Fibroblast of lung (primary cell): ENCODE results near the gene HACD2. TPM values are rescaled to one million over a fixed set of nuclear protein-coding genes. Genes with fewer than 3 reads are reported as not detected.

Source experiments
- DNase-seq, 2 donors: peaks; one replicate each; pipeline versions ENCODE4 v3.0.0 to v3.0.0-alpha.2; 2010; ENCODE audit warnings: low read depth in 2 of 2
- H2AFZ ChIP-seq: 2 replicates; pipeline ENCODE4 v1.5.1; 2012; ENCODE audit warnings: low read length, control low read depth, inconsistent platforms
- H3K27ac ChIP-seq: 2 replicates; pipeline ENCODE4 v1.5.1; 2011; ENCODE audit warnings: low read length, control low read depth; ENCODE audit not compliant: insufficient read depth
- H3K27me3 ChIP-seq: 2 replicates; pipeline ENCODE4 v1.5.1; 2011; ENCODE audit warnings: mild to moderate bottlenecking, low read length; ENCODE audit not compliant: control insufficient read depth, insufficient read depth
- H3K36me3 ChIP-seq: 2 replicates; pipeline ENCODE4 v1.5.1; 2011; ENCODE audit warnings: low read length; ENCODE audit not compliant: control insufficient read depth, insufficient read depth
- H3K4me1 ChIP-seq: 2 replicates; pipeline ENCODE4 v1.5.1; 2011; ENCODE audit warnings: low read length; ENCODE audit not compliant: control insufficient read depth, insufficient read depth; ENCODE audit errors: extremely low read depth
- H3K4me2 ChIP-seq: 2 replicates; pipeline ENCODE4 v1.5.1; 2011; ENCODE audit warnings: low read length, control low read depth; ENCODE audit not compliant: insufficient read depth; ENCODE audit errors: extremely low read depth
- H3K4me3 ChIP-seq, 4 experiments: fragments of 200-600 bp in 1 of 4; sonication (generic) in 1 of 4; replicated peaks in 1 of 4; 2 replicates each; pipeline ENCODE4 v1.5.1; 2011 to 2016; ENCODE audit warnings: low read length in 4 of 4, low read depth in 3 of 4, mild to moderate bottlenecking in 3 of 4, control low read depth in 2 of 4, inconsistent platforms in 1 of 4, mixed read lengths in 1 of 4; ENCODE audit not compliant: insufficient read depth in 1 of 4; ENCODE audit errors: control extremely low read depth in 1 of 4
- H3K79me2 ChIP-seq: 2 replicates; pipeline ENCODE4 v1.5.1; 2012; ENCODE audit warnings: mild to moderate bottlenecking, low read length, inconsistent platforms; ENCODE audit not compliant: control insufficient read depth, insufficient read depth
- H3K9ac ChIP-seq: 2 replicates; pipeline ENCODE4 v1.5.1; 2011; ENCODE audit warnings: mild to moderate bottlenecking, low read length, control low read depth; ENCODE audit not compliant: insufficient read depth
- H3K9me3 ChIP-seq: 2 replicates; pipeline ENCODE4 v1.5.1; 2012; ENCODE audit warnings: low read depth, low read length; ENCODE audit not compliant: control insufficient read depth, insufficient read depth
- H4K20me1 ChIP-seq: 2 replicates; pipeline ENCODE4 v1.5.1; 2011; ENCODE audit warnings: low read length; ENCODE audit not compliant: control insufficient read depth, insufficient read depth; ENCODE audit errors: extremely low read depth
- EZH2 ChIP-seq: IDR thresholded peaks from 2 replicates; pipeline ENCODE4 v1.5.1; 2012; ENCODE audit warnings: low read length, control low read depth, mild to moderate bottlenecking; ENCODE audit errors: missing control alignments
- polyA plus RNA-seq, 2 donors: library from polyadenylated mRNA; depleted of rRNA in 1 of 2; stranded (reverse) in 1 of 2; unstranded in 1 of 2; fragments of >200 nt; gene quantifications; 2 replicates each; pipeline ENCODE4 v1.2.1, GENCODE V29; 2011 to 2012; ENCODE audit warnings: missing spikeins in 1 of 2
- total RNA-seq: library from RNA; depleted of rRNA; stranded (reverse); fragments of >200 nt; gene quantifications from 2 replicates; pipeline ENCODE4 v1.2.1, GENCODE V29; 2014
- TF ChIP-seq, protein P1 (sequence below), 2 donors: IDR thresholded peaks in 1 of 2; conservative IDR thresholded peaks in 1 of 2; 1 replicate in 1 of 2; 2 replicates in 1 of 2; pipeline ENCODE4 v1.5.1; 2011 to 2012; ENCODE audit warnings: low read length in 2 of 2, control low read depth in 1 of 2, inconsistent platforms in 1 of 2, low read depth in 1 of 2, mild to moderate bottlenecking in 1 of 2

HACD2 gene
- total and polyA plus RNA-seq, 2 donors (not counting 1 experiment from before 2014, with no cell fraction given): 22.0 to 48.7 TPM

DNA sequence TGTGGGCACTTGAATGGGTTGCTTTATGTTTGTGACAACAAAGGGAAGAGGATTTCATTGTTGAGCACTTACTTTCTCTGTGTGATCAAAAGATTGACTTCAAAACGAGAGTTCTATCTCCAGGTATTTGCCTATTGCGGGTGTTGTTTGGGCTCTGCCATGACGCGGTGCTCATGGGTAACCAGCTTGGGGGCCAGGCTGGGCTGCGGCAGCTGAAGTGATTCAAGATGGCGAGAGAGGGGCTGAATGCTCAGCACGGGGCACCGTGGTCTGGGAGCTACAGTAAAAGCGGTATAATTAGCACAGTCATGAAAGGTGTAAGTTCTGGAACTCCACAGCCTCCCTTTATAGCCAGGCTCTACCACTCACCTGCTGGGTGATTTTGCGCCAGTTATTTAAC is 105.0 kb downstream of the HACD2 start:
- DNase-seq: no peak
- Histone ChIP-seq H3K79me2 (no peaks in the 10 kb centered on the region), H3K36me3 (no peaks in the 10 kb centered on the region), H3K4me2 (no peak overlapping the region), H3K9me3 (no peaks in the 10 kb centered on the region), H3K9ac (no peak overlapping the region), H4K20me1 (no peaks in the 10 kb centered on the region), H2AFZ (no peak overlapping the region), H3K4me3 (no peak overlapping the region), H3K27me3 (peaks cover 26% of the 10 kb centered on the region), H3K4me1 (no peaks in the 10 kb centered on the region), H3K27ac (no peak overlapping the region)
- TF ChIP-seq, protein P1, sequence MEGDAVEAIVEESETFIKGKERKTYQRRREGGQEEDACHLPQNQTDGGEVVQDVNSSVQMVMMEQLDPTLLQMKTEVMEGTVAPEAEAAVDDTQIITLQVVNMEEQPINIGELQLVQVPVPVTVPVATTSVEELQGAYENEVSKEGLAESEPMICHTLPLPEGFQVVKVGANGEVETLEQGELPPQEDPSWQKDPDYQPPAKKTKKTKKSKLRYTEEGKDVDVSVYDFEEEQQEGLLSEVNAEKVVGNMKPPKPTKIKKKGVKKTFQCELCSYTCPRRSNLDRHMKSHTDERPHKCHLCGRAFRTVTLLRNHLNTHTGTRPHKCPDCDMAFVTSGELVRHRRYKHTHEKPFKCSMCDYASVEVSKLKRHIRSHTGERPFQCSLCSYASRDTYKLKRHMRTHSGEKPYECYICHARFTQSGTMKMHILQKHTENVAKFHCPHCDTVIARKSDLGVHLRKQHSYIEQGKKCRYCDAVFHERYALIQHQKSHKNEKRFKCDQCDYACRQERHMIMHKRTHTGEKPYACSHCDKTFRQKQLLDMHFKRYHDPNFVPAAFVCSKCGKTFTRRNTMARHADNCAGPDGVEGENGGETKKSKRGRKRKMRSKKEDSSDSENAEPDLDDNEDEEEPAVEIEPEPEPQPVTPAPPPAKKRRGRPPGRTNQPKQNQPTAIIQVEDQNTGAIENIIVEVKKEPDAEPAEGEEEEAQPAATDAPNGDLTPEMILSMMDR (conservative IDR thresholded peaks at IDR 0.05 in 1 of 2, IDR thresholded peaks at IDR 0.05 in 1 of 2; ENCODE audit: low read depth in 1 of 2, low read length in 2 of 2): no peak
- TF ChIP-seq EZH2: no peak

DNA sequence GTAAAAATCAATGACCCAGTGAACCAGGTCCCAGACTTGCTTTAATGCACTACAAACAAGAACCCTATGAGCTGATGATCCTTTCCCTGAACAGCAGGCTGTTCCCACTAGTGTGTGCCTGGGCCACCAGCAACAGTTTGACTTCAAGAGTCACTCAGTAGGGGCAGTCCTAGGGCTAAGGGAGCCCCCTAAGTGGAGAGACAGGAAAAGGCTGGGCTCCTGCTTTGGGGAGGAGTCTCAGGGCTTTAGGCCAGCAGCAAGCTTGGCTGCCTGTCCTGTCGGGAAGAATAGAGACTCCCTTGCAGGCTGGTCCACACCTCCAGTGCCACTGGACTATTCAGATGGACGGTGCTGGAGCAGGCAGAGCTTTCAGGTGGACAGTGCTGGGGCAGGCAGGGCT is 106.5 kb downstream of the HACD2 start:
- H3K79me2 ChIP-seq: no peaks in the 10 kb centered on the region
- H3K4me3 ChIP-seq: no peak overlapping the region
- no peaks in the 10 kb centered on the region for H3K4me1 ChIP-seq
- no peaks in the 10 kb centered on the region for H3K36me3 ChIP-seq
- peaks cover 27% of the 10 kb centered on the region for H3K27me3 ChIP-seq
- H4K20me1 ChIP-seq: no peaks in the 10 kb centered on the region
- no peak overlapping the region for H2AFZ ChIP-seq
- no peak overlapping the region for H3K27ac ChIP-seq
- TF ChIP-seq, protein P1 (conservative IDR thresholded peaks at IDR 0.05 in 1 of 2, IDR thresholded peaks at IDR 0.05 in 1 of 2; ENCODE audit: low read depth in 1 of 2, low read length in 2 of 2): no peak
- TF ChIP-seq EZH2: no peak
- no peak for DNase-seq
- no peak overlapping the region for H3K4me2 ChIP-seq
- H3K9me3 ChIP-seq: no peaks in the 10 kb centered on the region
- no peak overlapping the region for H3K9ac ChIP-seq

DNA sequence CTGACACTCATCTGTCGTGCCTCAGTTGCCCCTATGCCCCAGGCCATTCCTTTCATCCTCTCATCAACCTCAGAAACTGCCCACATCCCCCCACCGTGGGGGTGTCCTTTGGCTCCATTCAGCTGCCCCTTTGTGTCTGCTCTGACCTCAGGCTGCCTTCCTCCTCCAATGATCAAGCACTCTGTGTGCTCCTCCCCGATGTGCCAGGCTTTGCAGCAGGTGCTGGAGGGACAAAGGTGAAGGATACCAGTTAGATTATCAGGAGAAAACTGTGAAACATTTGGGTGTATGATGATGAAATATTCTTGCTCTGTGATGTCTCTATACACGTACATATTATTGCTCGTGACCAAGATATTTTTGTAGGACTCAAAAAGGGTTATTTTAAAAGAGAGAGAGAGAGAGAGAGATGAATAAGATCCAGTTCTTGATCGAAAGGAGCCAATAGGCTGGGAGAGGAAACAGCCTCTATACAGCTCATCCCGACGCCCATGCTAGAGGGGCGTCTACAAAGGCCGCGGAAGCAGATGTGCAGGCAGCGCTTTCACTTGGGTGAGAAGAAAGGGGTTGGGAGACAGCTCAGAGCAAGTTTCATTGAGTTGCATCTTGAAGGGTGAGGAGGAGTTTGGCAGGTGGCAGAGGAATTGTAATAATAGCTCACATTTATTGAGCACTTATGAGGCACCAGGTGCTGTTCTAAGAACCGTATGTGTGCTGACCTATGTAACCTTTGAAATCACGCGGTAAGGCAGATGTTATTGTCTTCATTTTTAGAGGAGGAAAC is 107.7 kb downstream of the HACD2 start:
- no peak overlapping the region for H3K27ac ChIP-seq
- H3K79me2 ChIP-seq: no peaks in the 10 kb centered on the region
- H3K9ac ChIP-seq: no peak overlapping the region
- H3K4me2 ChIP-seq: no peak overlapping the region
- H2AFZ ChIP-seq: no peak overlapping the region
- H4K20me1 ChIP-seq: no peaks in the 10 kb centered on the region
- peaks cover 24% of the 10 kb centered on the region for H3K27me3 ChIP-seq
- no peak for DNase-seq
- no peaks in the 10 kb centered on the region for H3K36me3 ChIP-seq
- H3K4me3 ChIP-seq: no peak overlapping the region
- no peaks in the 10 kb centered on the region for H3K9me3 ChIP-seq
- no peaks in the 10 kb centered on the region for H3K4me1 ChIP-seq
- no peak for TF ChIP-seq EZH2
- TF ChIP-seq, protein P1 (conservative IDR thresholded peaks at IDR 0.05 in 1 of 2, IDR thresholded peaks at IDR 0.05 in 1 of 2; ENCODE audit: low read depth in 1 of 2, low read length in 2 of 2): no peak
